NCI-H2081 treated with DMSO at 0.1 percent for 48 hours (cell line): ENCODE data around the gene GOLT1A.
"Not testable (repeated sequence)": the region's sequence is repeated elsewhere in the genome, so short reads cannot be mapped to it uniquely, and the experiment has no call there.

Experiments used
- DNase-seq: peaks from one replicate; lab custom pipeline; 2025; lab: John Stamatoyannopoulos, UW

GOLT1A gene

GRCh38 chr1:204248954-204249353, 35.2 kb upstream of the GOLT1A start:
- DNase-seq: no peak

GRCh38 chr1:204246876-204247275, 33.1 kb upstream of the GOLT1A start:
- DNase-seq: no peak

GRCh38 chr1:204242920-204243319, 29.1 kb upstream of the GOLT1A start:
- DNase-seq: no peak

- DNase-seq: no peak
These were observed 28.1 kb upstream of the GOLT1A start for GRCh38 chr1:204241914-204242313.

- DNase-seq: no peak
These were observed 27.3 kb upstream of the GOLT1A start for GRCh38 chr1:204241050-204241449.

- no peak for DNase-seq
These were observed 26.4 kb upstream of the GOLT1A start for GRCh38 chr1:204240233-204240632.

- not testable (repeated sequence) for DNase-seq
These were observed 25.6 kb upstream of the GOLT1A start for GRCh38 chr1:204239401-204239800.

DNA sequence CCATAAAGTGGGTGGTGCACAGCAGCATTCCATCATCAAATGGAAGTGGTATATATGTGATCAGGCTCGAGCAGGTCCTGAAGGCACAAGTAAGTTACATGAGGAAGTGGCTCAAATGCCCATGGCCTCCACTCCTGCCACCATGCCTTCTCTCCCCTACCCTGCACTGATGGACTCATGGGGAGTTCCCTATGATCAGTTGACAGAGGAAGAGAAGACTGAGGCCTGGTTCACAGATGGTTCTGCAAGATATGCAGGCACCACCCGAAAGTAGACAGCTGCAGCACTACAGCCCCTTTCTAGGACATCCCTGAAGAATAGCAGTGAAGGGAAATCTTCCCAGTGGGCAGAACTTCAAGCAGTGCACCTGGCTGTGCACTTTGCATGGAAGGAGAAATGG, 24.7 kb upstream of the GOLT1A start:
- DNase-seq: not testable (repeated sequence)

DNA sequence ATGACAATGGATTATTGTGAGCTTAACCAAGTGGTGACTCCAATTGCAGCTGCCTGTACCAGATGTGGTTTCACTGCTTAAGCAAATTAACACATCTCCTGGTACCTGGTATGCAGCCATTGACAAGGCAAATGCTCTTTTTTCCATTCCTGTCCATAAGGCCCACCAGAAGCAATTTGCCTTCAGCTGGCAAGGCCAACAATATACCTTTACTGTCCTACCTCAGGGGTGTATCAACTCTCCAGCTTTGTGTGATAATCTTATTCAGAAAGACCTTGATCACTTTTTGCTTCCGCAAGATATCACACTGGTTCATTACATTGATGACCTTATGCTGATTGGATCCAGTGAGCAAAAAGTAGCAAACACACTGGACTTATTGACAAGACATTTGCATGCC, 23.7 kb upstream of the GOLT1A start:
- DNase-seq: not testable (repeated sequence)

DNA sequence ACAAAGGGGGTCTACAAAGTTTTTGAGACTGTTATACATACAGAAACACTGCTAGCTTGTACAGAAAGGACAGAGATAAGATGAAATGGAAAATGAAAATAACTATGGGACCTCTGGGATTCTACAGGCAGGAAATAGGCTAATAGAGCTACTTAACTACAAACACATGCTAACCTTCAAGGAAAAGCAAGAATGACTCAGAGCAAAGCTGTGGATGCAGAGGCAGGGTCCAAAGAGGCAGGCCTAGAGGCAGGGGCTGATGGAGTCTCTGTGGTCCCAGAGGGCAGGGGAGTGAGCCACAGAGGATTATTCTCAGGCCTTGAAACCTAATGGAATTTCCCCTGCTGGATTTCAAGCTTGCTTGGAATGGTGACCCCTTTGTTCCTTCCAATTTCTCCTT, 18.7 kb upstream of the GOLT1A start:
- DNase-seq: no peak

DNA sequence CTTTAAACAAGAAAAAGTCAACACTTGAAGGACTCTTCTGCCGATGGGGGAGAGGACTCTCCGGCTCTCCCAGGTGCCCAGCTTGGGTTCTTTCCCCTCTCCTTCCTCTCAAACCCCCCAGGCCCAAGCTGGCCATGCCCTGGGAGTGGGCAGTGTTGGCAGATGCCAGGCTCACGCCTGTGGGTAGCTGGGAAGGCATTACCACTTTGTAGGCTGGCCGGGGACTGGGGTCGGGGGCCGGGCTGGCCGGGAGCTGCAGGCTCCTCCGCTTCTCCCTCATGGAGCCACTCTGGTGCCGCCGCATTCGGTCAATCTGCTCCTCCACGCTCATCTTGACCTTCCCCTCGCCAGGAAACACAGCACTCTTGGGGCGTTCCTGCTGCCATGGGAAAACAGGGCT, 16.4 kb upstream of the GOLT1A start:
- DNase-seq: no peak

- DNase-seq: no peak
These were observed 15.1 kb upstream of the GOLT1A start for GRCh38 chr1:204228896-204229295.

- DNase-seq: no peak
These were observed 14.4 kb upstream of the GOLT1A start for GRCh38 chr1:204227996-204228785.

DNA sequence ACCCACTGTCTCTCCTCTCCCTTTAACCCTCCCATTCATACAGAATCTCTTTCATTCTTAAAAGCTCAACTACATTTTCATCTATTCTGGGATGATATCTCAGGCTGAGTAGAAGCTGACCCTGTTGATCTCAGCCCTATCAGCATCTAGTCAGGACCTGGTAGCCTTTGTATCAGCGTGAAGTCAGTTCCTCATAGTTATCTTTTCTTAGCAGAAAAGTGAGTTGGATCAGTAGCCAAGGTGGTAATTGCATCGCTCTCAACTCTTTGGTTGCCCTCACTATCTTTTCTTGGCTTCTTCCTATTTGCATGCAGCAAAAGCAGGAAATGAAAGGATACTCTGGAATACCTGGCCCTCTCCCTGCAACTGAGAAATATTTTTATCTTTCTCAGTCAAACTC, 13.6 kb upstream of the GOLT1A start:
- no peak for DNase-seq

DNA sequence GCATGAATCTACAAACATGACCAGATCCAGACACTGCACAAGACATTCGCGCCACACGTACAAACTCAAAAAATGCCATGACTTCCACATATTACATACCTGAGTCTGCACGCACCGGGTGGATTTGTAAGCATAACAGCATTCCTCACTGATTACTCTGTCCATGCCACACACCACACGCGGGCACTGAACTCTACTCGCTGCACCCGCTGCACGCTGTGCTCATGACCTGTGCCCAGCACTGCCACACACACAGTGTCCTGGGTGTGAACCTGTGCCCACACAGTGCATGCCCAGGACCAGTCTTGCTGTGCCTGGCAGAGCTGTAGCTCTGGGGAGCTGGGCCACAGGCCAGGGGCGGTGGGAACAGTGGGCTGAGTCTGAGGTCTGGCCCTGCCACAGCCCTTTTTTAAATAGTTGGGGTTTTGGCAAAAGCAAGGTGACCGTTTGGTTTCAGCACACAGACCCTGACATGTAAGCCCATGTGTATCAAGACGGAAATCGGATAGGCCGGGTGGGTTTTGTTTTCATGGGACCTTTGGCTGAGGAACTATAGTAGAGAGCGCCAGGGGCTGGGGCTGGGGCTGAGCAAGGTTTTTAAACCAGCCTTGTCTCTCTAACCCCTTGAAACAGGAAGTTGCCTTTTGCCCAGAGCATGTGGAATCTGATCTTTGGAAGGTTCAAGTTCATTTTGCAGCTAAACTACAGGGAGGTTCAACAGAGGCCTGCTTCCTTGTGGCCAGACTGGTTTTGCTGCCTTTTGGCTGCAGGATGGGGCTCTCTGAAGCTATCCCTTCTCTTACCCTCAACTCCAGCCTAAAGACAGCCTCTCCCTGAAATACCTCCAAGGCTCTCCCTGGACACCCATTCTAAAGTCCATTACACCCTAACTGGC, 12.3 kb upstream of the GOLT1A start:
- DNase-seq: no peak

GRCh38 chr1:204224655-204225054, 10.9 kb upstream of the GOLT1A start:
- DNase-seq: no peak

GRCh38 chr1:204223129-204223860, 9.5 kb upstream of the GOLT1A start:
- no peak for DNase-seq

DNA sequence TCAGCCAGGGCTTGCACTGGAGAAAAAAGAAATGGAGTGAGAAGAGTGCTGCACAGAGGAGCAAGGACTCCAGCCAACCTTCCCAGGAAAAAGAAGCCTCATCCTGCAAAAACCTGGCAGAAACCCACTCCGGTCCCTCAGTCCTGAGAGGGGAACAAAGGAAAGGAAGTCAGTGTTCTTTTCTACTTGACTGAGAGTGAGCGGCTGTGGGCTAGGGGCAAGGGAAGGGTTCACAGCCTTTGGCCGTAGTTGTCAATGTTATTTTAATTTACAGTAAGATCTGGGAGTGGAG, 8.9 kb upstream of the GOLT1A start:
- DNase-seq: no peak

DNA sequence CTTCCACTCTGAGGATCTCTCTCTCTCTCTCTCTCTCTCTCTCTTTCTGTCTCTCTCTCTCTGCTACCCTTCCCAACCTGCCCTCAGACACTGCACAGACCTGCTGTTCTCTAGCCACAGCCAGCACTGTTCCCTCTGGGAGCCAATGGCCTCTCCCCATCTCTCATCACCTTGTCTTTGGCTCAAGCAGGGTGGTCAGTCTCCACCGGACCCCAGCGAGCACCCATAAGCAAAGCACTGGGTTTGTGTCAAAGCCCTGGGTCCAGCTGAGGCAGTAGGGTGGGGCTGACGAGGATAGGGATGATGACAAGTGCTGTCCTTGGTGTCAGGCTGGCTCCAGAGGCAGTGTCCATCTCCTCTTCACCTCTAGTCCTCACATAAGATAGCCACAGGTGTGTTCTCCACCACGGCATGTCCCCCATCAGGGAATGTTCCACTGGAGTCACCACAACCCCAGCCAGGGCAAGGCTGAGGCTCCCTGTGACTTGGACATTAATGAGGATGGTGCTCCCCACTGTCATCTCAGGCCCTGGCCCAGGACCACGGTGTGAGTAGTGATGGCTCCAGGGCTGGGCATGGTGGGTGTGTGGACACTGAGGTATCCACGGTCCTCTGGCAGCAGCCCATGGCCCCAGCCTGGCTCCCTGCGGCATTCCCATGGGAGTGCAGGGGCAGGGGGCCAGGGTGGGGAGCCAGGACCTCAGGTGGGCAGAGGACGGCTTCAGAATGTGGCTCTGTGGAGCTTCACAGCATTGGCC, 8.4 kb upstream of the GOLT1A start:
- no peak for DNase-seq

- no peak for DNase-seq
These were observed 7.5 kb upstream of the GOLT1A start for GRCh38 chr1:204221271-204221670.

DNA sequence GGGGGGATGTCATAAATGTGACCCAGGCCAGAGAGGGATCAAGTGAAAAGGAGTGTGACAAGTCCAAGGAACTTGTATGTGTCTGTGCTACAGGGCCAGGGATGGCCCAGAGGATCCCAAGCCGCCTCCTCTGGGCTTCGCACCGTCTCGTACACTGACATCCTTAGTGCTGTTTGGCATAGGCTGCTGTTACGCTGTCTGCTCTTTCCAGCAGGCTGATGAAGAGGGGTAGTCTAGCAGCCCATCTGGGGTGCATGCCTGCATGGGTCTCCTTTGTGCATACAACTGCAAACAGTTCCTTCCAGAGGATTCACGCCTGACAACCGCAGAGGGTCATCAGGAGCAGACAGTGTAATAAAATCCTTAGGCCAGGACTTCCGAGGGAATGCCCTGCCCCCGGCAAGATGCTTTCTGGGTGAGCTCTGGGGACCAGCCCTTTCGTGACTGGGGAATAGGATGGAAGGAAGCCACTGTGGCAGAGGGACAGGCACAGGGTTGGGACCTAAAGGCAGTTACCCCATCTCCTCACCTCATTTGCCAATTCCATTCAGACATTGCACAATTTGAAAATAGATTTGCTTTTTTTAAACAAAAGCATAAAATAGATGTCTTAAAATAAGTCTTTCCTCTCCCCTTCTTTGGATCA, 6.3 kb upstream of the GOLT1A start:
- no peak for DNase-seq

DNA sequence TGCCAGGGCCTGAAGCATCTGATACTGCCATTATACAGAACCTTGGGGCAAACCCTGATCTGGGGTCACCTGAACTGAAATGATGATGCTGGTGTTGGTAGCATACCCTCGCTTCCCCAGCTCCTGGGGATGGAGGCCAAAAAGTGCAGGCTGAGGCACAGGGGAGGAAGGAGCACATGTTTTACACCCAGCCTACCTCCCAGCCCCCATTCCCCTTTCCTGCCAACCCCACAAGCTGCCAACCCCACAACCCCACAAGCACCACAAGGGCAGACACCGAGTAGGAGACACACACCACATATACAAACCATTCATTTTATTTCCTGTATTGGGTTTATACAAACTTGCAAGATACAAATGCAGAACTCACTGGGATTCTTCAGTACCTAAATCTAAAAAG, 4.8 kb upstream of the GOLT1A start:
- DNase-seq: no peak
